Cardiac fibroblast (primary cell): ENCODE data around the gene TEX29.

Source experiments
- DNase-seq, 2 donors: peaks; one replicate each; pipeline versions ENCODE4 v3.0.0 to v3.0.0-alpha.2; 2010; ENCODE audit warnings: low read depth in 2 of 2
- H3K4me3 ChIP-seq, 2 donors: replicated peaks in 1 of 2; 1 replicate in 1 of 2; 2 replicates in 1 of 2; pipeline ENCODE4 v1.5.1; 2011; ENCODE audit warnings: low read depth in 2 of 2, low read length in 2 of 2, mild to moderate bottlenecking in 2 of 2, moderate library complexity in 1 of 2
- CTCF ChIP-seq: IDR thresholded peaks from one replicate; pipeline ENCODE4 v1.5.1; 2011; ENCODE audit warnings: low read depth, mild to moderate bottlenecking, low read length, inconsistent platforms

The TEX29 gene

GRCh38 chr13:111373486-111373885, 53.0 kb downstream of the TEX29 start:
- no peak for DNase-seq
- TF ChIP-seq CTCF = no peak
- no peak overlapping the region for H3K4me3 ChIP-seq

- no peak for TF ChIP-seq CTCF
- DNase-seq = no peak
- H3K4me3 ChIP-seq = no peak overlapping the region
Observed at GRCh38 chr13:111380431-111380830, 60.0 kb downstream of the TEX29 start.

- no peak for TF ChIP-seq CTCF
- H3K4me3 ChIP-seq = no peak overlapping the region
- DNase-seq = no peak
Observed at GRCh38 chr13:111382411-111382810, 62.0 kb downstream of the TEX29 start.

GRCh38 chr13:111382877-111383276, 62.4 kb downstream of the TEX29 start:
- no peak for TF ChIP-seq CTCF
- no peak for DNase-seq
- no peak overlapping the region for H3K4me3 ChIP-seq

GRCh38 chr13:111383591-111384440, 63.4 kb downstream of the TEX29 start:
- no peak for TF ChIP-seq CTCF
- no peak overlapping the region for H3K4me3 ChIP-seq
- DNase-seq = no peak

GRCh38 chr13:111384441-111385182, 64.2 kb downstream of the TEX29 start:
- TF ChIP-seq CTCF = no peak
- H3K4me3 ChIP-seq = no peak overlapping the region
- DNase-seq = no peak
